T-helper 1 cell treated with Interleukin-12 subunit alpha and Interleukin-12 subunit beta and Interleukin-4 antibody, amounts not matched to agents 30 μg/mL and 1 μg/mL, for 36 hours (primary cell): ENCODE data around the gene EYA4.

Experiments
- H3K27ac Mint-ChIP-seq: one replicate; pipeline ENCODE4 v1.8.0; 2021; ENCODE audit warnings: mild to moderate bottlenecking, mixed read lengths
- H3K27me3 Mint-ChIP-seq: one replicate; pipeline ENCODE4 v1.8.0; 2021; ENCODE audit warnings: low read depth, mixed read lengths
- H3K36me3 Mint-ChIP-seq: one replicate; pipeline ENCODE4 v1.8.0; 2021; ENCODE audit warnings: low read depth, mixed read lengths
- H3K4me1 Mint-ChIP-seq: one replicate; pipeline ENCODE4 v1.8.0; 2021; ENCODE audit warnings: low read depth, mixed read lengths
- H3K4me3 Mint-ChIP-seq: one replicate; pipeline ENCODE4 v1.8.0; 2021; ENCODE audit warnings: mild to moderate bottlenecking, moderate library complexity, mixed read lengths
- H3K9me3 Mint-ChIP-seq: one replicate; pipeline ENCODE4 v1.8.0; 2021; ENCODE audit warnings: mixed read lengths

Gene EYA4

GRCh38 chr6:133227344-133227743 lies 13.8 kb upstream of the EYA4 start:
- H3K9me3 Mint-ChIP-seq, result no peaks in the 10 kb centered on the region
- no peaks in the 10 kb centered on the region for H3K36me3 Mint-ChIP-seq

GRCh38 chr6:133230052-133230451 lies 11.1 kb upstream of the EYA4 start:
- no peaks in the 10 kb centered on the region for H3K27me3 Mint-ChIP-seq
- H3K27ac Mint-ChIP-seq, result no peak overlapping the region
- H3K9me3 Mint-ChIP-seq, result no peaks in the 10 kb centered on the region
- no peak overlapping the region for H3K4me3 Mint-ChIP-seq
- no peaks in the 10 kb centered on the region for H3K36me3 Mint-ChIP-seq
- H3K4me1 Mint-ChIP-seq, result no peaks in the 10 kb centered on the region

More at GRCh38 chr6:133227344-133227743, 13.8 kb upstream of the EYA4 start:
- Mint-ChIP-seq H3K27me3 (no peaks in the 10 kb centered on the region), H3K27ac (no peak overlapping the region), H3K4me1 (no peaks in the 10 kb centered on the region), H3K4me3 (no peak overlapping the region)

- no peaks in the 10 kb centered on the region for H3K4me1 Mint-ChIP-seq
- no peaks in the 10 kb centered on the region for H3K36me3 Mint-ChIP-seq
- H3K9me3 Mint-ChIP-seq, result no peaks in the 10 kb centered on the region
- H3K27ac Mint-ChIP-seq, result no peak overlapping the region
- H3K4me3 Mint-ChIP-seq, result no peak overlapping the region
- H3K27me3 Mint-ChIP-seq, result peaks cover 19% of the 10 kb centered on the region
These were observed 5.9 kb upstream of the EYA4 start for GRCh38 chr6:133235221-133235620.

- H3K4me1 Mint-ChIP-seq, result no peaks in the 10 kb centered on the region
- no peaks in the 10 kb centered on the region for H3K9me3 Mint-ChIP-seq
- no peaks in the 10 kb centered on the region for H3K36me3 Mint-ChIP-seq
- no peak overlapping the region for H3K4me3 Mint-ChIP-seq
- no peak overlapping the region for H3K27ac Mint-ChIP-seq
- H3K27me3 Mint-ChIP-seq, result peaks cover 30% of the 10 kb centered on the region
These were observed 4.2 kb upstream of the EYA4 start for GRCh38 chr6:133236932-133237331.

GRCh38 chr6:133240511-133241085 lies 559 bp upstream of the EYA4 start:
- Mint-ChIP-seq H3K9me3 (no peaks in the 10 kb centered on the region), H3K27ac (no peak overlapping the region), H3K27me3 (peaks cover 61% of the 10 kb centered on the region), H3K4me1 (no peaks in the 10 kb centered on the region), H3K4me3 (no peak overlapping the region), H3K36me3 (no peaks in the 10 kb centered on the region)

GRCh38 chr6:133241901-133242636 lies 912 bp downstream of the EYA4 start:
- no peaks in the 10 kb centered on the region for H3K36me3 Mint-ChIP-seq
- H3K27ac Mint-ChIP-seq, result no peak overlapping the region
- H3K9me3 Mint-ChIP-seq, result no peaks in the 10 kb centered on the region
- H3K4me1 Mint-ChIP-seq, result no peaks in the 10 kb centered on the region
- H3K27me3 Mint-ChIP-seq, result peaks cover 59% of the 10 kb centered on the region
- no peak overlapping the region for H3K4me3 Mint-ChIP-seq

GRCh38 chr6:133242637-133243585 lies 1.8 kb downstream of the EYA4 start:
- Mint-ChIP-seq H3K9me3 (no peaks in the 10 kb centered on the region), H3K36me3 (no peaks in the 10 kb centered on the region), H3K27me3 (peaks cover 61% of the 10 kb centered on the region), H3K4me3 (no peak overlapping the region), H3K27ac (no peak overlapping the region), H3K4me1 (no peaks in the 10 kb centered on the region)

GRCh38 chr6:133243723-133244305 lies 2.7 kb downstream of the EYA4 start:
- Mint-ChIP-seq H3K27ac (no peak overlapping the region), H3K27me3 (peaks cover 62% of the 10 kb centered on the region), H3K9me3 (no peaks in the 10 kb centered on the region), H3K4me1 (no peaks in the 10 kb centered on the region), H3K36me3 (no peaks in the 10 kb centered on the region), H3K4me3 (no peak overlapping the region)

- Mint-ChIP-seq H3K4me1 (no peaks in the 10 kb centered on the region), H3K9me3 (no peaks in the 10 kb centered on the region), H3K27ac (no peak overlapping the region), H3K27me3 (peaks cover 60% of the 10 kb centered on the region), H3K36me3 (no peaks in the 10 kb centered on the region), H3K4me3 (no peak overlapping the region)
These were observed 3.4 kb downstream of the EYA4 start for GRCh38 chr6:133244519-133244918.

- peaks cover 55% of the 10 kb centered on the region for H3K27me3 Mint-ChIP-seq
- no peak overlapping the region for H3K27ac Mint-ChIP-seq
These were observed 3.9 kb downstream of the EYA4 start for GRCh38 chr6:133245007-133245406.

GRCh38 chr6:133245422-133245903 lies 4.3 kb downstream of the EYA4 start:
- no peak overlapping the region for H3K27ac Mint-ChIP-seq
- H3K4me3 Mint-ChIP-seq, result no peak overlapping the region
- no peaks in the 10 kb centered on the region for H3K9me3 Mint-ChIP-seq
- peaks cover 51% of the 10 kb centered on the region for H3K27me3 Mint-ChIP-seq
- no peaks in the 10 kb centered on the region for H3K4me1 Mint-ChIP-seq
- H3K36me3 Mint-ChIP-seq, result no peaks in the 10 kb centered on the region

More at GRCh38 chr6:133245007-133245406, 3.9 kb downstream of the EYA4 start:
- Mint-ChIP-seq H3K36me3 (no peaks in the 10 kb centered on the region), H3K4me1 (no peaks in the 10 kb centered on the region), H3K9me3 (no peaks in the 10 kb centered on the region), H3K4me3 (no peak overlapping the region)

- H3K27ac Mint-ChIP-seq, result no peak overlapping the region
- H3K4me3 Mint-ChIP-seq, result no peak overlapping the region
- H3K4me1 Mint-ChIP-seq, result no peaks in the 10 kb centered on the region
- H3K9me3 Mint-ChIP-seq, result no peaks in the 10 kb centered on the region
- H3K27me3 Mint-ChIP-seq, result peaks cover 35% of the 10 kb centered on the region
- no peaks in the 10 kb centered on the region for H3K36me3 Mint-ChIP-seq
These were observed 6.4 kb downstream of the EYA4 start for GRCh38 chr6:133247581-133247980.

GRCh38 chr6:133248241-133249001 lies 7.3 kb downstream of the EYA4 start:
- Mint-ChIP-seq H3K27ac (no peak overlapping the region), H3K4me3 (no peak overlapping the region), H3K9me3 (no peaks in the 10 kb centered on the region), H3K4me1 (no peaks in the 10 kb centered on the region), H3K36me3 (no peaks in the 10 kb centered on the region), H3K27me3 (peaks cover 27% of the 10 kb centered on the region)

- Mint-ChIP-seq H3K4me1 (no peaks in the 10 kb centered on the region), H3K9me3 (no peaks in the 10 kb centered on the region), H3K36me3 (no peaks in the 10 kb centered on the region), H3K4me3 (no peak overlapping the region), H3K27ac (no peak overlapping the region), H3K27me3 (peaks cover 16% of the 10 kb centered on the region)
These were observed 10.5 kb downstream of the EYA4 start for GRCh38 chr6:133251688-133252087.
